ENCODE data around the gene ZC2HC1C.

- no peak for TF ChIP-seq CTCF (IDR thresholded peaks at IDR 0.05)
- TF ChIP-seq POLR2A (IDR thresholded peaks at IDR 0.05): no peak
- no peak for TF ChIP-seq POLR2AphosphoS5 (IDR thresholded peaks at IDR 0.05)
Observed at GRCh38 chr14:75091251-75091650, 21.8 kb downstream of the ZC2HC1C start.
